ENCODE results near the gene A4GALT. TPM values are rescaled to one million over a fixed set of nuclear protein-coding genes. Genes with fewer than 3 reads are reported as not detected.

Gene A4GALT
- total RNA-seq, 3 donors from 2014 or later: 4.0 to 29.8 (median 9.3) TPM

- DNase-seq (peak in 1 of 3 donors; percentile 40), ATAC-seq (no peak)
- intact Hi-C loops (cut with DNase I, micrococcal nuclease): no loop called here
- Histone ChIP-seq H3K4me1 (ENCODE audit: low read depth) (no peaks in the 10 kb centered on the region), H3K9me3 (no peaks in the 10 kb centered on the region), H3K36me3 (ENCODE audit: low read depth) (no peaks in the 10 kb centered on the region), H3K4me3 (no peak overlapping the region)
- no peak for TF ChIP-seq CTCF (IDR thresholded peaks at IDR 0.05)
These were observed 27.5 kb downstream of the A4GALT start for GRCh38 chr22:42693055-42693762.

- ATAC-seq (peak; percentile 30), DNase-seq (peak in 1 of 3 donors; percentile 56)
- intact Hi-C loops (cut with DNase I, micrococcal nuclease): no loop called here
- H3K9me3 ChIP-seq: no peaks in the 10 kb centered on the region
- H3K4me1 ChIP-seq (ENCODE audit: low read depth): peaks cover 4% of the 10 kb centered on the region
- H3K4me3 ChIP-seq: no peak overlapping the region
- H3K36me3 ChIP-seq (ENCODE audit: low read depth): no peaks in the 10 kb centered on the region
- TF ChIP-seq CTCF (IDR thresholded peaks at IDR 0.05): no peak
These were observed 28.2 kb downstream of the A4GALT start for GRCh38 chr22:42692239-42693054.

- no peak for TF ChIP-seq CTCF (IDR thresholded peaks at IDR 0.05)
- Histone ChIP-seq H3K9me3 (no peaks in the 10 kb centered on the region), H3K4me3 (no peak overlapping the region), H3K36me3 (ENCODE audit: low read depth) (no peaks in the 10 kb centered on the region), H3K4me1 (ENCODE audit: low read depth) (peaks cover 6% of the 10 kb centered on the region)
- no peak for ATAC-seq
- DNase-seq: peak in 1 of 3 donors; percentile 51
- intact Hi-C loops (cut with DNase I, micrococcal nuclease): no loop called here
These were observed 29.2 kb downstream of the A4GALT start for GRCh38 chr22:42691440-42691839.

GRCh38 chr22:42688241-42689211 lies 32.1 kb downstream of the A4GALT start:
- Histone ChIP-seq H3K4me3 (no peak overlapping the region), H3K36me3 (ENCODE audit: low read depth) (no peaks in the 10 kb centered on the region), H3K4me1 (ENCODE audit: low read depth) (peaks cover 14% of the 10 kb centered on the region), H3K9me3 (no peaks in the 10 kb centered on the region)
- TF ChIP-seq CTCF (IDR thresholded peaks at IDR 0.05): no peak
- intact Hi-C loops (cut with DNase I, micrococcal nuclease): no loop called here
- ATAC-seq: peak; percentile 72
- peak; percentile 65 to 78 (median 65) for DNase-seq

- Histone ChIP-seq H3K4me3 (no peak overlapping the region), H3K36me3 (ENCODE audit: low read depth) (no peaks in the 10 kb centered on the region), H3K9me3 (no peaks in the 10 kb centered on the region), H3K4me1 (ENCODE audit: low read depth) (peaks cover 20% of the 10 kb centered on the region)
- ATAC-seq: no peak
- TF ChIP-seq CTCF (IDR thresholded peaks at IDR 0.05): no peak
- intact Hi-C loops (cut with DNase I, micrococcal nuclease): no loop called here
- peak in 1 of 3 donors; percentile 43 for DNase-seq
These were observed 33.7 kb downstream of the A4GALT start for GRCh38 chr22:42686756-42687491.
